Skin epidermis (tissue), 12 donors: ENCODE measurements around the gene WDR4.
"Not testable (repeated sequence)": the region's sequence is repeated elsewhere in the genome, so short reads cannot be mapped to it uniquely, and the experiment has no call there.

Experiments
- H3K27ac ChIP-seq, 21 experiments: fragments of 200-600 bp; sonication (generic) in 11 of 21; one replicate each; pipeline ENCODE4 v1.5.0; 2020; ENCODE audit warnings: mild to moderate bottlenecking in 3 of 21, inconsistent platforms in 2 of 21, moderate library complexity in 2 of 21
- H3K4me3 ChIP-seq, 7 experiments: fragments of 200-600 bp; sonication (generic) in 2 of 7; one replicate each; pipeline ENCODE4 v1.5.0; 2020; ENCODE audit warnings: inconsistent platforms in 2 of 7, mild to moderate bottlenecking in 2 of 7, moderate library complexity in 1 of 7

The WDR4 gene, protein sequence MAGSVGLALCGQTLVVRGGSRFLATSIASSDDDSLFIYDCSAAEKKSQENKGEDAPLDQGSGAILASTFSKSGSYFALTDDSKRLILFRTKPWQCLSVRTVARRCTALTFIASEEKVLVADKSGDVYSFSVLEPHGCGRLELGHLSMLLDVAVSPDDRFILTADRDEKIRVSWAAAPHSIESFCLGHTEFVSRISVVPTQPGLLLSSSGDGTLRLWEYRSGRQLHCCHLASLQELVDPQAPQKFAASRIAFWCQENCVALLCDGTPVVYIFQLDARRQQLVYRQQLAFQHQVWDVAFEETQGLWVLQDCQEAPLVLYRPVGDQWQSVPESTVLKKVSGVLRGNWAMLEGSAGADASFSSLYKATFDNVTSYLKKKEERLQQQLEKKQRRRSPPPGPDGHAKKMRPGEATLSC

GRCh38 chr21:42878993-42879787 is at the start of gene WDR4:
TSS of gene WDR4 (minus strand) at chr21:42879539. CDS start at chr21:42879495, 44 bp downstream.
- Histone ChIP-seq H3K27ac (peak within 1 kb of the TSS; percentile 65 to 98 (median 87)), H3K4me3 (peak within 1 kb of the TSS; percentile 93 to 100 (median 99))

DNA sequence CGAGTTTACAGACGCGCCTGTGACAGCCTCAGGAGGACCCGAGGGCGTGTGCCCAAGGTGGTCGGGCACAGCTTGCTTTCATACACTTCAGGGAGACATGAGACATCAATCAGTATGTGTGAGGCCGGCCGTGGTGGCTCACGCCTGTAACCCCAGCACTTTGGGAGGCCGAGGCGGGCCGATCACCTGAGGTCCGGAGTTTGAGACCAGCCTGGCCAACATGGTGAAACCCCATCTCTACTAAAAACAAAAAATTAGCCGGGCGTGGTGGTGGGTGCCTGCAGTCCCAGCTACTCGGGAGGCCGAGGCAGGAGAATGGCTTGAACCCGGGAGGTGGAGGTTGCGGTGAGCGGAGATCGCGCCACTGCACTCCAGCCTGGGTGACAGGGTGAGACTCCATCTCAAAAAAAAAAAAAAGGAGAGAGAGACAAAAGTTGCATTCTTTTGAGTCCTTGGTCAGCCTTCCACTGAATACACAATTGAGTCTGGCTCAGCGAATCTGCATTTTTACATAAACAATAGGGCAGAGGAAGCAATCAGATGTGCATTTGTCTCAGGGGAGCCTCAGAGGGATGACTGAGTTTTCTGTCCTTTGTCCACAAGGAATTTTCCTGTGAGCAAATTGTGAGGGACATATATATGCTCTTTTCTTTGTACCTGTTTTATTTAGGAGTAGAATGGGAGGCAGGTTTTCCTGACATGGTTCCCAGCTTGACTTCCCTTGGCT is 48.3 kb upstream of the WDR4 start:
- H3K4me3 ChIP-seq, H3K27ac ChIP-seq: not testable (repeated sequence)

- no peak within 1 kb of the TSS for H3K4me3 ChIP-seq
- H3K27ac ChIP-seq = peak within 1 kb of the TSS in 3 of 21 experiments; percentile 50 to 56 (median 54)
These were observed 46.0 kb upstream of the WDR4 start, which contains the start of gene ERVH48-1 for GRCh38 chr21:42925114-42925926. TSS of gene ERVH48-1 (minus strand) at chr21:42925630. CDS start at chr21:42919006, 6,624 bp downstream.

DNA sequence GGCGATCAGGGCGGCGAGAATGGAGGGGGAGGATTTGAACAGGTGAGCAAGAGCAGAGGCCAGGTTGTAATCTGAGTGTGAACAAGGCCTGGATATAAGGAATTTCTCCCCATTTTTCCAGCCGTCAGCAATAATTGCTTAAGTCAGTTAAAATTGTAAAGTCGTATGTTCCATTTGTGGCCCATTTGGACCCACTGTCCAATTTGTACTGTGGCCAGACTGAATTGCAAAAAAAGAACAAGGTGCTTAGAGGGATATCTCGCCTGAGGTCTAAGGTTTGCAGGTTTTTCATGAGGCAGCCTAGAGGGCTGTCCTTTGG is 45.1 kb upstream of the WDR4 start:
- Histone ChIP-seq H3K4me3 (no peak overlapping the region), H3K27ac (peak overlapping the region in 5 of 21 experiments; percentile 16 to 58 (median 54))

- peak overlapping the region in 7 of 21 experiments; percentile 16 to 65 (median 54) for H3K27ac ChIP-seq
- H3K4me3 ChIP-seq = no peak overlapping the region
These were observed 44.5 kb upstream of the WDR4 start for GRCh38 chr21:42923553-42924432.

DNA sequence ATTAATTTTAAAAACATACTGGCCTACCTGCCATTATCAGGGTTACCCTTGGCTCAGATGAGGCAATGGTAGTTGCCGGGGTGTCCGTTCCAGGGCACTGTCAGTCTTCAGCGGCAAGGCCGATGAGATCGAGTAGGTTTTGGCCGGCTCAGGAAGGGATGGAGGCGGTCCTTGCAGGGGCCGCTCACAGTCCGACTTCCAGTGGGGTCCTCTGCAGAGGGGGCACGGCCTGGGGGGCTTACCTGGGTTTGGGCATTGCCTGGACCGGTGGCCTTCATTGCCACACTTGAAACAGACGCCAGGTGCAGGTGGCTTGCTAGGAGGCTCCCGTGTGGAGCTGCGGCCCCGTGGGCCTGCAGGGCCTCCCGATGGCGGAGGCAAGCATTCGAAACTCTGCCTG is 43.6 kb upstream of the WDR4 start:
- Histone ChIP-seq H3K27ac (no peak overlapping the region), H3K4me3 (no peak overlapping the region)

DNA sequence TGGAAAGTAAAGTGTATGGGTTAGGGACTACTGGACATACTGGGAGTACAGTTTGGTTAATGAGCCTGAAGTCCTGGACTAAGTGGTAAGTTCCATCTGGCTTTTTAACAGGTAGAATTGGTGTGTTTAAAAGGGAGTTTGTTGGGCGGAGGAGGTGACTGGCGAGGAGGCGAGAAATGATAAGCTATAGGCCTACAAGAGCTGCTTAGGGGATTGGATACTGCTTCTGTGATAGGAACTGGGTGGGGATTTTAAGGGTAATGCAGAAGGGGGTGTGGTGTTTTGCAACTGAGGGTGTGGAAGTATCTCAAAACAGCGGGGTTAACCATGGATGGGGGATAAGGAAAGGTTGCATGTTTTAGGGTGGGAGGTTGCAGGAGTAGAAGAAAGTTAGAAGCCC is 42.6 kb upstream of the WDR4 start:
- Histone ChIP-seq H3K4me3 (no peak overlapping the region), H3K27ac (no peak overlapping the region)

GRCh38 chr21:42918291-42918690 is 39.0 kb upstream of the WDR4 start:
- no peak overlapping the region for H3K4me3 ChIP-seq
- no peak overlapping the region for H3K27ac ChIP-seq

DNA sequence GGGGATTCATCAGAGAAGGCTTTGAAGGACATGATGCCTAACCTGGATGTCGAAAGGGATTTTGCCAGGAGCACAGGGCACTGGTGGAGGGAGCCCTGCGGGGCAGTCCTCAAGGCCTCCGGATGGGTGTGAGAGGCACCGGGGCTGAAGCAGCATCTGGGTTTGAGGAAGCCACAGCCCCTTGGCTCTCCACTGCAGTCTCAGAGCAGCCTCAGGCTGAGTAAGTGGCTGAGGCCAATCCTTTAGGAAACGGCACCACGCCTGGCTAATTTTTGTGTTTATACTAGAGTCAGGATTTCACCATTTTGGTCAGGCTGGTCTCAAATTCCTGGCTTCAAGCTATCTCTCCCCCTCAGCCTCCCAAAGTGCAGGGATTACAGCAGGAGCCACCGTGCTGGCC is 34.1 kb upstream of the WDR4 start:
- Histone ChIP-seq H3K4me3 (no peak overlapping the region), H3K27ac (no peak overlapping the region)

DNA sequence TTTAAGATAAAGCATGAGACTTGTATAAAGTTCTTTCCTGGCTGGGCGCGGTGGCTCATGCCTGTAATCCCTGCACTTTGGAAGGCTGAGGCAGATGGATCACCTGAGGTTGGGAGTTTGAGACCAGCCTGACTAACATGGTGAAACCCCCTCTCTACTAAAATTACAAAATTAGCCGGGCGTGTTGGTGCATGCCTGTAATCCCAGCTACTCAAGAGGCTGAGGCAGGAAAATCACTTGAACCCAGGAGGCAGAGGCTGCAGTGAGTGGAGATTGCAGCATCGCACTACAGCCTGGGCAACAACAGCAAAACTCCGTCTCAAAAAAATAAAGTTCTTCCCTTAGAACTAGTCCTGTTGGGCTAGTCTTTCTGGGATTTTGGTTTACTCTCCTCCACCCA is 32.6 kb upstream of the WDR4 start:
- H3K4me3 ChIP-seq, H3K27ac ChIP-seq: not testable (repeated sequence)

- H3K4me3 ChIP-seq, H3K27ac ChIP-seq: not testable (repeated sequence)
These were observed 29.1 kb upstream of the WDR4 start for GRCh38 chr21:42908484-42908883.

DNA sequence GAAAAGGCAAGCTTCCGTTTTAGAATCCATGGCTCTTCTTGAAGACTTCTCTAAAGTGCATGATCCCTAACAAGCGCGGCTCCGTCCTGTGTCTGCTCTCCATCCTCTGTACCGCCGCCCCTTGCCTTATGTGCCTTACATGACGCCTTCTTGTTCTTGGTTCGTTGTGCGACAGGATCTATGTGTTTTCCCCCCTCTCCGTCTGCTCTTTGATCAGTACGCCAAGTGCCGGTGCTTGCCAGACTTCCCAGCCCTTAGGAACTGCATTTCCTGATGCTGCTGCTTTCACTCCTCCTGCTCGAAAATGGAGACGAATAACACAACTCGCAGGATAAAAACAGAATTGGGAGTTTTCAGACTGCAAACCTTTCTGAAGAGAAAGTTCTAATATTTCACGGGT is 26.9 kb upstream of the WDR4 start:
- no peak overlapping the region for H3K27ac ChIP-seq
- H3K4me3 ChIP-seq = no peak overlapping the region

- Histone ChIP-seq H3K4me3 (no peak overlapping the region), H3K27ac (no peak overlapping the region)
These were observed 25.9 kb upstream of the WDR4 start for GRCh38 chr21:42905195-42905594.

DNA sequence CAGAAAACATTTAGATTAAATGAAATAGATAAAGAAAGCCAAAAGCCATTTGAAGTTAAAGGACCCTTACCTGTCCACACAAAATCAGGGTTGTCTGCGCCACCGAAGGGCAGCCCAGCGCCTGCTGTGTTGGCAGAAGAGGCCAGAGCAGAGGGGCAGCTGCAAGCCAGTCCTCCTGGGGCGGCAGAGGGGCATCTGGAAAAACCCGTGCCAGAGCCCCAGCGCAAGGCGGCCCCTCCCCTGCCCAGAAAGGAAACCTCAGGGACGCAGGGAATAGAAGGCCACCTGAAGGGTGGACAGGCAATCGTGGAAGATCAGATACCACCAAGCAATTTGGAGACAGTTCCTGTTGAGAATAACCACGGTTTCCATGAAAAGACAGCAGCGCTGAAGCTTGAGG is 24.5 kb upstream of the WDR4 start:
- no peak overlapping the region for H3K27ac ChIP-seq

GRCh38 chr21:42900446-42900845 is 21.1 kb upstream of the WDR4 start:
- no peak overlapping the region for H3K4me3 ChIP-seq
- H3K27ac ChIP-seq = no peak overlapping the region

More for the DNA sequence above, 24.5 kb upstream of the WDR4 start:
- H3K4me3 ChIP-seq = no peak overlapping the region

DNA sequence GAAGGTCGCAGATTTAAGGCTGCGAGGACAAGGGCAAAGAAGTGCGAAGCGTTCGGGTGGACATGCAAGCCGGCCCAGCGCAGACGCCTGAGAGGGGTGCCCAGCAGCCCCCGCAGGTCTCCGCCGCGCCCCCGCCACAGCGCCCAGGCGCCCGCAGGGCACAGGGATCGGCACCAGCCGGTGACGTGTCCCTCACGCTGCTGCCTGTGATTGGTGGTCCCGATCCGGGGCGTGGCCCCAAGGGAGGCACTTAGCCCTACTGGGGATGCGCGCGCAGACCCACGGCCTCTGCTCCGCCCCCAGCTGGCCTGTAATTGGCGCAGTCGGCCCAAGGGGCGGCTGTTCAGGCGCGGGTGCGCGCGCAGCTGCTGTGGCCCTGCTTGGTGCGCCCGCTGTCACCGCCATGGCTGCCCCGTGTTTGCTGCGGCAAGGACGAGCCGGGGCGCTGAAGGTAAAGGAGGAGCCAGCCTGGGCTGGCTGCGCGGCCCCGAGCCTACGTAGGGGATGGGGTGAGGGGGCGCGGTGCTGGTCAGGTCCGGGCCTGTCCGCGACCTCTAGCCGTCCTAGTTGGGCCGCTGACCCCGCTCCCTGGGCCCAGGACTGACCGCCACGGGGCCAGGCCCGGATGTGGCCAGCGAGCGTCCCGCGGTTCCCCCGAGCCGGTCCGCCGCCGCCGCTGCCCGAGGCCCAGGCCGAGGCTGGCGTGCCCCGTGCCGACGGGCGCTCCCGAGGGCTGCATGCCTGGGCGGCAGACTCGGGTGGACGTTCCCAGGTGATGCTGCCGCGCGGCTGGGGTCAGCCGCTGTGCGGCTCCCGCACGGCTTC is 13.8 kb upstream of the WDR4 start, which contains the start of gene NDUFV3:
TSS of gene NDUFV3 (plus strand) at position 379 of the 825 bp plus-strand sequence. CDS start at position 404, 25 bp downstream.
- H3K27ac ChIP-seq = peak within 1 kb of the TSS; percentile 82 to 99 (median 96)

DNA sequence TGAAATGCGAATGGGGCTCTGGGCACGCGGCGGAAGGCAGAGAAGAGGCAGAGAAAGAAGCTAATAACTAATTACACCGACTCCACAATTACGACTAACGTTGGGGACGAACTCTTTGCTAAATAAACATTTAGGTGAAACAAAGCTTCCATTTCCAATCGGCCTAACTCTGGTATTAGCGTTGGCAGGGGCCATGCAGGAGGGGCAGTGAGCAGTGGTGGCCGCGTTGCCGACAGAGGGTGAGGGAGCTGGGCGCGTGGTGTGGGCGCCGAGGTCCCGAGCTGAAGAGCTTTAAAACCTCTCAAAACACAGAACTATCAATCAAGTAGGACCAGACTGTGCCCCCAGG is 13.2 kb upstream of the WDR4 start:
- peak overlapping the region; percentile 38 to 98 (median 96) for H3K27ac ChIP-seq
- peak overlapping the region; percentile 59 to 97 (median 75) for H3K4me3 ChIP-seq

More for the DNA sequence above, 13.8 kb upstream of the WDR4 start, which contains the start of gene NDUFV3:
- H3K4me3 ChIP-seq = peak within 1 kb of the TSS; percentile 59 to 97 (median 75)
